Measurements from ENCODE around the gene RNF149. TPM values are rescaled to one million over a fixed set of nuclear protein-coding genes. Genes with fewer than 3 reads are reported as not detected.
A peak's percentile ranks its signal among the peaks of the same experiment; 100 is the strongest.

The RNF149 gene
- 82.0 and 197 TPM in 2 replicates for total RNA-seq (2011; cell fraction: chromatin; rRNA removed; ENCODE audit: low replicate concordance)
- total RNA-seq (2011; cell fraction: nucleolus; rRNA removed) = 55.7 and 63.3 TPM in 2 replicates
- total RNA-seq (2011; cell fraction: nucleoplasm; rRNA removed) = 101 and 175 TPM in 2 replicates
- total RNA-seq (2014; rRNA removed) = 24.1 and 25.3 TPM in 2 replicates
- 31.5 and 36.1 TPM in 2 replicates for total RNA-seq (2014; rRNA removed; fragmentation: Illumina TruSeq; extraction: Trizol)
- 23.3 and 28.3 TPM in 2 replicates for total RNA-seq (2015; rRNA removed; fragmentation: Illumina TruSeq; extraction: Trizol)
- 21.8 and 22.8 TPM in 2 replicates for total RNA-seq (2021)
- 27.2 and 28.4 TPM in 2 replicates for polyA plus RNA-seq (2011; rRNA removed)
- 8.5 and 12.5 TPM in 2 replicates for polyA plus RNA-seq (2011; cell fraction: cytosol; rRNA removed)
- 34.9 and 38.9 TPM in 2 replicates for polyA plus RNA-seq (2011; cell fraction: nucleus; rRNA removed)
- polyA plus RNA-seq (2012) = 12.4 and 17.9 TPM in 2 replicates
- 17.7 and 21.3 TPM in 2 replicates for polyA plus RNA-seq (2014; fragmentation: Illumina TruSeq; extraction: Trizol)
- 1 to 10 TPM; 9.0 to 9.5 TPM for polyA plus RNA-seq (2014; fragmentation: Nextera tagmentation; extraction: Ambion mirVana)
- polyA plus RNA-seq (2014; rRNA removed) = 21.0 and 23.3 TPM in 2 replicates
- 31.2 and 33.4 TPM in 2 replicates for polyA minus RNA-seq (2011; rRNA and poly(A)+ RNA removed)
- polyA minus RNA-seq (2011; cell fraction: cytosol; rRNA and poly(A)+ RNA removed) = 11.4 and 13.9 TPM in 2 replicates
- polyA minus RNA-seq (2011; cell fraction: nucleus; rRNA and poly(A)+ RNA removed) = 25.7 and 42.1 TPM in 2 replicates
- Bru-seq, nascent RNA = percentile 89 among the genes with signal in this experiment
- percentile 92 among the genes with signal in this experiment for BruChase-seq, experiment 1, labeled RNA remaining after a 2-hour chase
- BruChase-seq, experiment 2, labeled RNA remaining after a 6-hour chase = percentile 94 among the genes with signal in this experiment
- long read RNA-seq, experiment 1, transcript RNF149-201 (7 exons, 2,458 nt) = major isoform, 68 of 83 reads
- long read RNA-seq, experiment 1, partial matches to known transcripts = 4 of 83 reads
- long read RNA-seq, experiment 1, other reads (novel, unspliced or antisense) = 11 of 83 reads
- long read RNA-seq, experiment 2, transcript RNF149-201 (7 exons, 2,458 nt) = major isoform, 9 of 18 reads
- long read RNA-seq, experiment 2, partial matches to known transcripts = 8 of 18 reads
- long read RNA-seq, experiment 2, other reads (novel, unspliced or antisense) = 1 of 18 reads
- long read RNA-seq, experiment 3, transcript RNF149-201 (7 exons, 2,458 nt) = major isoform, 11 of 22 reads
- long read RNA-seq, experiment 3, partial matches to known transcripts = 7 of 22 reads
- long read RNA-seq, experiment 3, other reads (novel, unspliced or antisense) = 4 of 22 reads

DNA sequence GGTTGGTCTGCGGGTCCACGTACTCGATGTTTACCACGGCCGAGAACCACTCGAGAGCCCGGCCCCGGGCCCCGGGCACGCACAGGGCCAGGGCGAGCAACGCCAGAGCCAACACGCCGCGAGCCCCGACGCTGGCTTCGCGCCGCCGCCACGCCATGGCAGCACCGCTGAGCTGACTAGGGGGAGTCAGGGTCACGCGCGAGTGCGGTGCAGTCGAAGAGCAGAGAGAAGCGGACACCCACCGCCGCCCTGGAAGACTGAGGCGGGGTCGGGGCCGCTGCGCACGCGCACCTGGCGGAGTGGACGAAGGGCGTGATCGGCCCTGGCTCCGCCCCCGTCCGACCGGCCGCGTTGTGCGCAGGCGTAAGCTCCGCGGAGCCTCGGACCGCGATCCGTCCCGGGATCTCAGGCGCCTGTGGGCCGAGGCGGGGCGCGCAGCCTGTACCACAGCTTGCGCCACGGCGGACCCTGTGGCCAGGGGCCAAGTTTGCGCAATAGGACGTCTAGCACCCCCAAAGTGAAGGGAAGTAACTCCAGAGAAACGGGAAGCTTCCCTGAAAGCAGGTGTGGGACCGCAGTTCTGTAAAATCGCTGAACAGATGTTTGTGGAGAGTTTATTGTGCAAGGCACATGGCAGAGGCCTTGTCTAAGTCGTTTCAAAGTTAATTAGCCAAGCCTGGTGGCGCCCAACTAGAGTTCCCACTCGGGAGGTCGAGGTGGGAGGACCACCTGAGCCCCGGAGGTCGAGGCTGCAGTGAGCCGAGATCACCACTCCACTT lies at the start of gene RNF149:
RNF149 (minus strand) TSS at position 270 of the 779 bp plus-strand sequence; CDS start at position 157, 113 bp downstream.
- Histone ChIP-seq H4K20me1 (replicated peaks; ENCODE audit: control insufficient read depth, insufficient read depth, low read length) (peaks cover 24% of the 10 kb centered on the region), H3K9ac (ENCODE audit: insufficient read depth in 1 of 2, low read depth in 2 of 2, low read length in 2 of 2) (peak within 1 kb of the TSS; percentile 85 to 99), H3K27ac (ENCODE audit: extremely low read depth, low read depth, low read length) (peak within 1 kb of the TSS; percentile 91), H2AFZ (ENCODE audit: low read depth, low read length) (peak within 1 kb of the TSS; percentile 99), H3K79me2 (ENCODE audit: control insufficient read depth, insufficient read depth, low read length) (peaks cover 49% of the 10 kb centered on the region), H3K4me2 (ENCODE audit: insufficient read depth, low read length) (peak within 1 kb of the TSS; percentile 92), H3K4me1 (replicated peaks in 1 of 2; ENCODE audit: control insufficient read depth in 2 of 2, insufficient read depth in 2 of 2, low read length in 2 of 2) (peaks cover 16 to 28% of the 10 kb centered on the region in 2 experiments; a peak in 4 of 5 replicates), H3K4me3 (peak within 1 kb of the TSS; percentile 72), H3K9me1 (ENCODE audit: control insufficient read depth, insufficient read depth, low read length) (no peaks in the 10 kb centered on the region), H3K27me3 (ENCODE audit: control insufficient read depth in 2 of 2, insufficient read depth in 2 of 2, low read length in 2 of 2) (no peaks in the 10 kb centered on the region), H3K36me3 (ENCODE audit: control insufficient read depth, insufficient read depth, low read length) (peaks cover 27% of the 10 kb centered on the region), H3K9me3 (replicated peaks; ENCODE audit: control insufficient read depth, insufficient read depth, low read depth, low read length) (no peaks in the 10 kb centered on the region)
- peak; percentile 81 for FAIRE-seq
- CTCF ChIA-PET (ENCODE audit: low intra/inter-chr PET ratio) = no interaction called here
- in situ Hi-C loops (cut with MboI) = no loop called here
- TSS peak; percentile 87 for BruUV-seq (replicated peaks)
- intact Hi-C loops (cut with micrococcal nuclease) = no loop called here
- peak; percentile 91 for ATAC-seq
- POLR2A ChIA-PET = interaction anchor here (0.6 to 1.8 kb wide), 10 partner anchors 9 to 756 kb away, joined by 3 to 9 read pairs (median 3); partner anchors contain the start of gene CNOT11
- 2% methylated on average over 50 of the region's 76 CpGs for WGBS (ENCODE audit: insufficient coverage, low coverage, missing lambda C conversion rate)
- peak; percentile 93 to 100 (median 100) for DNase-seq (ENCODE audit: extremely low read depth in 1 of 4, low spot score in 3 of 4)
- TF ChIP-seq SRSF7 (optimal IDR thresholded peaks at IDR 0.05; ENCODE audit: low read depth, low read length) (no peak), ZBTB17 (CRISPR knock-in tag; IDR thresholded peaks at IDR 0.05) (peak; percentile 62; the same call in 1 of the 2 replicates), ZC3H11A (IDR thresholded peaks at IDR 0.05; ENCODE audit: low read depth, low read length) (no peak), ZNF277 (CRISPR knock-in tag; IDR thresholded peaks at IDR 0.05; ENCODE audit: borderline replicate concordance) (no peak), ZHX1 (conservative IDR thresholded peaks at IDR 0.05; ENCODE audit: low read length) (no peak), CC2D1A (IDR thresholded peaks at IDR 0.05) (0 out of 2 replicates have a peak, but pooled peaks have one; percentile 28), HDAC3 (IDR thresholded peaks at IDR 0.05; ENCODE audit: borderline replicate concordance, partially characterized antibody) (no peak), NCOR1 (IDR thresholded peaks at IDR 0.05) (no peak), U2AF2 (optimal IDR thresholded peaks at IDR 0.05; ENCODE audit: low read depth, low read length) (no peak)
- TF ChIP-seq, protein P1, sequence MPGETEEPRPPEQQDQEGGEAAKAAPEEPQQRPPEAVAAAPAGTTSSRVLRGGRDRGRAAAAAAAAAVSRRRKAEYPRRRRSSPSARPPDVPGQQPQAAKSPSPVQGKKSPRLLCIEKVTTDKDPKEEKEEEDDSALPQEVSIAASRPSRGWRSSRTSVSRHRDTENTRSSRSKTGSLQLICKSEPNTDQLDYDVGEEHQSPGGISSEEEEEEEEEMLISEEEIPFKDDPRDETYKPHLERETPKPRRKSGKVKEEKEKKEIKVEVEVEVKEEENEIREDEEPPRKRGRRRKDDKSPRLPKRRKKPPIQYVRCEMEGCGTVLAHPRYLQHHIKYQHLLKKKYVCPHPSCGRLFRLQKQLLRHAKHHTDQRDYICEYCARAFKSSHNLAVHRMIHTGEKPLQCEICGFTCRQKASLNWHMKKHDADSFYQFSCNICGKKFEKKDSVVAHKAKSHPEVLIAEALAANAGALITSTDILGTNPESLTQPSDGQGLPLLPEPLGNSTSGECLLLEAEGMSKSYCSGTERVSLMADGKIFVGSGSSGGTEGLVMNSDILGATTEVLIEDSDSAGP (CRISPR knock-in tag; IDR thresholded peaks at IDR 0.05) = peak; percentile 65
